GM18873 (cell line): ENCODE measurements around the gene ANTXR1.

ENCODE experiments used
- ATAC-seq: cut with Tn5 transposase; IDR thresholded peaks from one replicate; pipeline ENCODE4 v1.9.1; 2021; ENCODE audit warnings: mild to moderate bottlenecking, moderate library complexity, moderate number of reproducible peaks; ENCODE audit not compliant: unreplicated experiment, low FRiP score

The ANTXR1 gene

GRCh38 chr2:69297216-69297615, 284.2 kb downstream of the ANTXR1 start:
- ATAC-seq, result no peak

DNA sequence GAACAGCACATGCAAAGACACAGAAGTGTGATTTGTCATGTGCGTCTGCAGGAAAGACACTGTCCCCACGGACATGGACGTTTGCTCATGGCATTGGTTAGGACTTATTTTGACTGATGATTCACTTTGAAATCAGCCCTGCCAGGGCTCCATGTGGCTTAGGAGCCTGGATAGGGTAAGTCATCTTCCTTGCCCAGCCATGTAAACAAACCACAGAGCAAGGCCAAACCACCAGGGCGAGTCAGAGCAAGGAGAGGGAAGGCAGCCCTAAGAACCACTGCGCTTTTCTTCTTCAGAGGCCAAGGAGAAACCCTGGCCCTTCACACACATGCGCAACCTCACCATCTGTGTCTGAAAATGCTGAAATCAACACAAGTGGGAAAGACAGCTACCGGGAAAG, 285.3 kb downstream of the ANTXR1 start:
- ATAC-seq, result no peak

GRCh38 chr2:69298862-69299261, 285.9 kb downstream of the ANTXR1 start:
- ATAC-seq, result no peak
